Mucosa of stomach (tissue), 1 donor: ENCODE results near the gene HSPG2.
"Not testable (repeated sequence)": the region's sequence is repeated elsewhere in the genome, so short reads cannot be mapped to it uniquely, and the experiment has no call there.

Experiments
- H3K27me3 ChIP-seq: one replicate; pipeline ENCODE4 v1.7.0; 2013; ENCODE audit warnings: mild to moderate bottlenecking, low read length; ENCODE audit not compliant: control insufficient read depth, insufficient read depth
- H3K36me3 ChIP-seq: one replicate; pipeline ENCODE4 v1.7.0; 2013; ENCODE audit warnings: low read length; ENCODE audit not compliant: control insufficient read depth, insufficient read depth
- H3K4me1 ChIP-seq: one replicate; pipeline ENCODE4 v1.7.0; 2013; ENCODE audit warnings: mild to moderate bottlenecking, low read length; ENCODE audit not compliant: control insufficient read depth, insufficient read depth
- H3K4me3 ChIP-seq: one replicate; pipeline ENCODE4 v1.7.0; 2013; ENCODE audit warnings: low read length
- H3K9ac ChIP-seq: one replicate; pipeline ENCODE4 v1.7.0; 2013; ENCODE audit warnings: mild to moderate bottlenecking, low read length, moderate library complexity
- H3K9me3 ChIP-seq: one replicate; pipeline ENCODE4 v1.7.0; 2013; ENCODE audit warnings: mild to moderate bottlenecking, low read length, moderate library complexity; ENCODE audit not compliant: control insufficient read depth
- donor health status: Pancreatic carcinoma.

Gene HSPG2

GRCh38 chr1:21951226-21951870 lies 14.2 kb upstream of the HSPG2 start:
- Histone ChIP-seq H3K9me3 (no peaks in the 10 kb centered on the region), H3K27me3 (peaks cover 2% of the 10 kb centered on the region), H3K9ac (no peak overlapping the region), H3K4me3 (no peak overlapping the region), H3K36me3 (no peaks in the 10 kb centered on the region), H3K4me1 (peaks cover 11% of the 10 kb centered on the region)

- H3K4me3 ChIP-seq: no peak overlapping the region
Measured at GRCh38 chr1:21950734-21951133, 13.6 kb upstream of the HSPG2 start.

GRCh38 chr1:21946836-21947587 lies 9.9 kb upstream of the HSPG2 start:
- Histone ChIP-seq H3K27me3 (peaks cover 1% of the 10 kb centered on the region), H3K4me3 (no peak overlapping the region), H3K9ac (no peak overlapping the region), H3K4me1 (peaks cover 24% of the 10 kb centered on the region), H3K9me3 (no peaks in the 10 kb centered on the region), H3K36me3 (no peaks in the 10 kb centered on the region)

More at GRCh38 chr1:21950734-21951133, 13.6 kb upstream of the HSPG2 start:
- Histone ChIP-seq H3K9me3 (no peaks in the 10 kb centered on the region), H3K4me1 (peaks cover 5% of the 10 kb centered on the region), H3K27me3 (peaks cover 2% of the 10 kb centered on the region), H3K36me3 (no peaks in the 10 kb centered on the region), H3K9ac (no peak overlapping the region)

GRCh38 chr1:21944733-21945073 lies 7.6 kb upstream of the HSPG2 start:
- no peaks in the 10 kb centered on the region for H3K36me3 ChIP-seq
- no peak overlapping the region for H3K9ac ChIP-seq
- peaks cover 39% of the 10 kb centered on the region for H3K4me1 ChIP-seq
- no peaks in the 10 kb centered on the region for H3K27me3 ChIP-seq
- no peaks in the 10 kb centered on the region for H3K9me3 ChIP-seq
- no peak overlapping the region for H3K4me3 ChIP-seq

GRCh38 chr1:21942959-21943640 lies 6.0 kb upstream of the HSPG2 start:
- H3K36me3 ChIP-seq, H3K4me3 ChIP-seq, H3K9me3 ChIP-seq, H3K9ac ChIP-seq, H3K27me3 ChIP-seq: not testable (repeated sequence)
- peaks cover 53% of the 10 kb centered on the region for H3K4me1 ChIP-seq

- Histone ChIP-seq H3K9me3 (no peaks in the 10 kb centered on the region), H3K27me3 (no peaks in the 10 kb centered on the region), H3K4me3 (no peak overlapping the region), H3K4me1 (peaks cover 59% of the 10 kb centered on the region), H3K9ac (no peak overlapping the region), H3K36me3 (no peaks in the 10 kb centered on the region)
Measured at GRCh38 chr1:21942464-21942863, 5.4 kb upstream of the HSPG2 start.

GRCh38 chr1:21941370-21941769 lies 4.3 kb upstream of the HSPG2 start:
- H3K27me3 ChIP-seq: no peaks in the 10 kb centered on the region
- peaks cover 60% of the 10 kb centered on the region for H3K4me1 ChIP-seq
- peak overlapping the region; percentile 24 for H3K9ac ChIP-seq

GRCh38 chr1:21940492-21940891 lies 3.4 kb upstream of the HSPG2 start:
- peak overlapping the region; percentile 18 for H3K9ac ChIP-seq
- peaks cover 64% of the 10 kb centered on the region for H3K4me1 ChIP-seq
- no peak overlapping the region for H3K4me3 ChIP-seq
- no peaks in the 10 kb centered on the region for H3K9me3 ChIP-seq
- no peaks in the 10 kb centered on the region for H3K27me3 ChIP-seq
- H3K36me3 ChIP-seq: no peaks in the 10 kb centered on the region

More at GRCh38 chr1:21941370-21941769, 4.3 kb upstream of the HSPG2 start:
- Histone ChIP-seq H3K36me3 (no peaks in the 10 kb centered on the region), H3K9me3 (no peaks in the 10 kb centered on the region), H3K4me3 (no peak overlapping the region)

- no peaks in the 10 kb centered on the region for H3K27me3 ChIP-seq
- H3K9ac ChIP-seq: peak overlapping the region; percentile 18
- no peaks in the 10 kb centered on the region for H3K36me3 ChIP-seq
- H3K9me3 ChIP-seq: no peaks in the 10 kb centered on the region
- no peak overlapping the region for H3K4me3 ChIP-seq
- H3K4me1 ChIP-seq: peaks cover 70% of the 10 kb centered on the region
Measured at GRCh38 chr1:21939650-21940374, 2.7 kb upstream of the HSPG2 start.

GRCh38 chr1:21938732-21939538 lies 1.8 kb upstream of the HSPG2 start:
- no peaks in the 10 kb centered on the region for H3K27me3 ChIP-seq
- peak overlapping the region; percentile 11 for H3K9ac ChIP-seq
- no peaks in the 10 kb centered on the region for H3K9me3 ChIP-seq
- peaks cover 69% of the 10 kb centered on the region for H3K4me1 ChIP-seq
- H3K4me3 ChIP-seq: no peak overlapping the region
- H3K36me3 ChIP-seq: no peaks in the 10 kb centered on the region

- Histone ChIP-seq H3K27me3 (no peaks in the 10 kb centered on the region), H3K9ac (peak overlapping the region; percentile 53), H3K36me3 (no peaks in the 10 kb centered on the region), H3K4me3 (no peak overlapping the region), H3K4me1 (peaks cover 70% of the 10 kb centered on the region), H3K9me3 (no peaks in the 10 kb centered on the region)
Measured at GRCh38 chr1:21937372-21938121, 437 bp upstream of the HSPG2 start.
